GM04503 (cell line): ENCODE measurements around the gene ENTHD1.

Source experiments
- DNase-seq: peaks from one replicate; pipeline ENCODE4 v3.0.0-alpha.2; 2012; ENCODE audit warnings: low read depth

The ENTHD1 gene

DNA sequence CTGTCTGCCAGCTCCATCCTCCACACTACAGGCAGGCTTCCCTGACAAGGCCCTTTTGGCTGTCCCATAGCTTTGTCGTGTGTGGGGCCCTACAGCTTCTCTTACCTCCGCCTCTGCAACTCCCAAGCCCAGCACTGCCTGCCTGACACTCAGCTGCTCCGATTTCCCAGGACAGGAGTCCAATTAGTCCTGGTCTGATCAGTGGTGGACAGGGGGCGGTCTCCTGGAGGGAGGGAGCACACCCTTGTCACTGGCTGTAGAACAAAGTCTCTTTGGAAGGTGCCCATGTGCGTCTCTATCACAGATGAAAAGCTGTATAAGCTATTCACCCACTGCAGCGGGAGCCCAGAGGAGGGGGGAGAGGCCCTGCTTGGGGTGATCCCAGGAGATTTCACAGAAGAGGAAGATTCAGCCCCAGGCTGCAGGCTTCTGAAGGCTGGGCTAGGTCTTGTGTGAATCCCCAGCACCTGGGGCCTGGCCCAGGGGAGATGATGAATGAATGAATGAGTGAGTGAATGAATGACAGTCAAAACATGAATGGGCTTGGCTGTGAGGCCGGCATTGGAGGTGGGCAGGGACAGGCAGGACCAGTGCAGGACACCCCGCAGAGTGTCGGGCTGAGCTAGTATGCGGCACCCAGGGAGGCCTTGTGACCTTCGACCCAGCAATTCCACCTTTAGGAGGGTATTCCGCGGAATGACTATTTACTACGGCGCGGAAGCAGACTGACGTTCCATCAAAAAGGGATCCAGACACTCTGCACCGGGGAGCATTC lies 180.6 kb downstream of the ENTHD1 start:
- DNase-seq = no peak

DNA sequence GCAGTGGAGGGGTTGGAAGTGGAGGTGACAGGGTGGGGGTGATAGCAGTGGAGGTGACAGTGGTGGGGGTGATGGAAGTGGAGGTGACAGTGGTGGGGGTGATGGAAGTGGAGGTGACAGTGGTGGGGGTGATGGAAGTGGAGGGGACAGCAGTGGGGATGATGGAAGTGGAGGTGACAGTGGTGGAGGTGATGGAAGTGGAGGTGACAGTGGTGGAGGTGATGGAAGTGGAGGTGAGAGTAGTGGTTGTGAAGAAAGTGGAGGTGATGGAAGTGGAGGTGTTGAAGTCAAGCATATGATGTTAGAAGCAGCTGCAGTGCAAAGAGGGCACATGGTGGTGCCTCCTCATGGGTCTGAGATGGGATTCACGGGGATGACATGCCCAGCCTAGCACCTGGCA lies 181.5 kb downstream of the ENTHD1 start:
- no peak for DNase-seq

GRCh38 chr22:39710380-39711150 lies 183.0 kb downstream of the ENTHD1 start:
- DNase-seq = no peak

- DNase-seq = no peak
These were observed 185.7 kb downstream of the ENTHD1 start for GRCh38 chr22:39707816-39708215.

DNA sequence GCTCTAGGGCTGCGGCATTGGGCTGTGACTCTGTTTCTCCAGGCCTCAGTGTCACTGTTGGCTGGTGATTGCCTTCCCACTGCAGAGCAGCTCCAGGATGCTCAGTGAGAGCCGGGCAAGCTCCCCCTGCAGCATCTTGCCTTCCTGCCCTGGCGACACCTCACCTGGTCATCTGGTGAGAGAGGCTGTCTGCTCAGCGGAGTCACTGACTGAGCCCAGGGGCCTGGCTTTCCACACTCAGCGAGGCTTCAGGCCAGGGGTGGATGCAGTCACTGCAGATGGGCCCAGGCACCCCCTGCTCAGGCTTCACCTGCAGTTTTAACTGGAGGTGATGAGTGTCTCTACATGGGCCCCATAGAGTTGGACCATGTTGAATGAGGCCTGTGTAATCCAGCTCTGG lies 186.2 kb downstream of the ENTHD1 start:
- DNase-seq = no peak

- DNase-seq = no peak
These were observed 187.0 kb downstream of the ENTHD1 start for GRCh38 chr22:39706376-39707140.

GRCh38 chr22:39705386-39705785 lies 188.2 kb downstream of the ENTHD1 start:
- DNase-seq = no peak

GRCh38 chr22:39703928-39704639 lies 189.5 kb downstream of the ENTHD1 start:
- no peak for DNase-seq

DNA sequence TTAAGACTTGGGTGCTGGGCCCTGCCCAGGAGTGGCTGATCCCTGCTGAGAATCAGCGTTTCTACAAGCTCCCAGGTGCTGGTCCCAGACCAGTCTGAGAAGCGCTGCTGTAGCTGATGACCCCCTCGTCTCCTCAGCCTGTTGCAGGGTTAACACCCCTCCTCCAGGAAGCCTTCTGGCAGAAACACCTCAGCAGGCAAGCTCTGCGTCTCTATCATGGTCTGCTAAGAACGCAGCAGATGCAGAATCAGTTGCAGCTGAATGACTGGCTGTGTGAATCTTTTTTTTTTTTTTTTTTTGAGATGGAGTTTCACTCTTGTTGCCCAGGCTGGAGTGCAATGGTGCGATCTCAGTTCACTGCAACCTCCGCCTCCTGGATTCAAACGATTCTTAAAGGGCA lies 190.5 kb downstream of the ENTHD1 start:
- no peak for DNase-seq

GRCh38 chr22:39700565-39700964 lies 193.0 kb downstream of the ENTHD1 start:
- DNase-seq = no peak

GRCh38 chr22:39699631-39700360 lies 193.8 kb downstream of the ENTHD1 start:
- no peak for DNase-seq

GRCh38 chr22:39697790-39698430 lies 195.7 kb downstream of the ENTHD1 start:
- DNase-seq = no peak

DNA sequence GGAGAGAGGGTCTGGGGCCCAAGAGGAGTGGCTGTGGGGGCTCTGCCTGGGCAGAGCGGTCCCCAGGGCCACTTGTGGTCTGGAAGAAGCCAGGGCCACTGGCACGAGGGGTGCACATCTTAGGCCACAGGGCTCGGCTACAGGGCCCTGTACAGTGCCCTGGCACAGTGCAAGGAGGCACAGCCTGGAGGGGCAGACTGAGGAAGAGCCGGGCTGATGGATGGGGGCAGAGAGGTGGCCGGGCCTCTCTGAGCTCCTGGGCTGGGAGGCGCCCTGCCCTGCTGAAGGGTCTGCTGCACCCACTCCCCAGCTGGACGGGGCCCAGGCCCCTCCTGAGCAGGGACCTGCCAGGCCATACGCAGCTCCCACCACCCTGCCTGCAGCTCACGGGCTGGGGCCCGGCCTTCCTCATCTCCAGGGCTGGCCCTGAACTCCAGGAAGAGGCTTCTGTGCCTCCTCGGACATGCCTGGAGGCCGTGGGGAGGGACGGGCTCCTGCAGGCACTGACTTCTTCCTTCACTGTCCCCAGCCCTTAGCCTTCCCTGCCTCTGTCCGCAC lies 199.5 kb downstream of the ENTHD1 start:
- DNase-seq = no peak
